Osteoblast (primary cell): ENCODE results near the gene SLC15A3. TPM values are rescaled to one million over a fixed set of nuclear protein-coding genes. Genes with fewer than 3 reads are reported as not detected.

Experiments used
- DNase-seq: peaks from one replicate; pipeline ENCODE4 v3.0.0; 2011; ENCODE audit warnings: low spot score, mixed read lengths; ENCODE audit not compliant: insufficient read length; ENCODE audit errors: missing footprints
- H2AFZ ChIP-seq: 2 replicates; pipeline ENCODE4 v1.6.0; 2011; ENCODE audit warnings: mild to moderate bottlenecking, low read length
- H3K27ac ChIP-seq: 2 replicates; pipeline ENCODE4 v1.5.1; 2011; ENCODE audit warnings: mild to moderate bottlenecking, low read depth, low read length, moderate library complexity
- H3K27me3 ChIP-seq: 2 replicates; pipeline ENCODE4 v1.6.0; 2012; ENCODE audit warnings: mild to moderate bottlenecking, control low read depth, inconsistent platforms, low read length, moderate library complexity; ENCODE audit not compliant: insufficient read depth
- H3K36me3 ChIP-seq: 2 replicates; pipeline ENCODE4 v1.5.1; 2011; ENCODE audit warnings: mild to moderate bottlenecking, low read length, control low read depth, moderate library complexity; ENCODE audit not compliant: insufficient read depth
- H3K4me1 ChIP-seq: 2 replicates; pipeline ENCODE4 v1.5.1; 2011; ENCODE audit warnings: mild to moderate bottlenecking, low read length, control low read depth, moderate library complexity; ENCODE audit not compliant: insufficient read depth
- H3K4me2 ChIP-seq: 2 replicates; pipeline ENCODE4 v1.6.0; 2011; ENCODE audit warnings: mild to moderate bottlenecking, low read length; ENCODE audit not compliant: insufficient read depth
- H3K4me3 ChIP-seq: fragments of 200-600 bp; sonication (generic); 3 replicates; pipeline ENCODE4 v1.5.1; 2012; ENCODE audit warnings: mild to moderate bottlenecking, low read length, inconsistent platforms; ENCODE audit not compliant: insufficient read depth
- H3K79me2 ChIP-seq: 2 replicates; pipeline ENCODE4 v1.6.0; 2012; ENCODE audit warnings: mild to moderate bottlenecking, low read length, control low read depth, inconsistent platforms; ENCODE audit not compliant: insufficient read depth
- H3K9me3 ChIP-seq: 2 replicates; pipeline ENCODE4 v1.5.1; 2011; ENCODE audit warnings: low read depth, low read length, control low read depth
- H4K20me1 ChIP-seq: 2 replicates; pipeline ENCODE4 v1.6.0; 2012; ENCODE audit warnings: mild to moderate bottlenecking, low read length, control low read depth; ENCODE audit not compliant: insufficient read depth
- total RNA-seq: library from RNA; depleted of rRNA; stranded (reverse); fragments of >200 nt; gene quantifications from 2 replicates; pipeline ENCODE4 v1.2.3, GENCODE V29; 2012
- TF ChIP-seq, protein P1 (sequence below): IDR thresholded peaks from 2 replicates; pipeline ENCODE4 v1.5.1; 2011; ENCODE audit warnings: mild to moderate bottlenecking, low read depth, low read length, moderate library complexity; ENCODE audit errors: extremely low read depth

Gene SLC15A3
- total RNA-seq, 1 donor, result 10.9 TPM

DNA sequence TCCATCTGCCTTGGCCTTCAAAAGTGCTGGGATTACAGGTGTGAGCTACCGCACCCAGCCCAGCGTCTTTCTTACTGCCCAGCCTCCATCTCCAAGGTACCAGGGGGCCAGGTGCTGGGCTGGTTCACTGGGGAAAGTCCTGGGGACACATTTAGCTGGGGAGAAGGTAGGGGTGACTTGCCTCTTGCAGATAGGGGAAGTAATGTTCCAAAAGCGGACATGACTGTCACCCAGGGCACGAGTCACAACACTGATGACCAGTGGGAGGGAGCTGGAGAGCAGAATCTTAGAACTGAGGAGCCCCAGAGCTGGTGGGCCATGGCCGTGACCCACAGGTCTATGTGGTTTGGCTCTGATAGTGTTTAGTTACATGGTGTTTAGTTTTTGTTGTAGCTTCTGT, 2.4 kb upstream of the SLC15A3 start:
- Histone ChIP-seq H3K36me3 (no peaks in the 10 kb centered on the region), H2AFZ (no peak overlapping the region), H3K27me3 (no peaks in the 10 kb centered on the region), H3K4me1 (peaks cover 11% of the 10 kb centered on the region), H4K20me1 (no peaks in the 10 kb centered on the region), H3K79me2 (no peaks in the 10 kb centered on the region), H3K4me2 (no peak overlapping the region), H3K27ac (no peak overlapping the region), H3K9me3 (no peaks in the 10 kb centered on the region), H3K4me3 (no peak overlapping the region)
- TF ChIP-seq, protein P1, sequence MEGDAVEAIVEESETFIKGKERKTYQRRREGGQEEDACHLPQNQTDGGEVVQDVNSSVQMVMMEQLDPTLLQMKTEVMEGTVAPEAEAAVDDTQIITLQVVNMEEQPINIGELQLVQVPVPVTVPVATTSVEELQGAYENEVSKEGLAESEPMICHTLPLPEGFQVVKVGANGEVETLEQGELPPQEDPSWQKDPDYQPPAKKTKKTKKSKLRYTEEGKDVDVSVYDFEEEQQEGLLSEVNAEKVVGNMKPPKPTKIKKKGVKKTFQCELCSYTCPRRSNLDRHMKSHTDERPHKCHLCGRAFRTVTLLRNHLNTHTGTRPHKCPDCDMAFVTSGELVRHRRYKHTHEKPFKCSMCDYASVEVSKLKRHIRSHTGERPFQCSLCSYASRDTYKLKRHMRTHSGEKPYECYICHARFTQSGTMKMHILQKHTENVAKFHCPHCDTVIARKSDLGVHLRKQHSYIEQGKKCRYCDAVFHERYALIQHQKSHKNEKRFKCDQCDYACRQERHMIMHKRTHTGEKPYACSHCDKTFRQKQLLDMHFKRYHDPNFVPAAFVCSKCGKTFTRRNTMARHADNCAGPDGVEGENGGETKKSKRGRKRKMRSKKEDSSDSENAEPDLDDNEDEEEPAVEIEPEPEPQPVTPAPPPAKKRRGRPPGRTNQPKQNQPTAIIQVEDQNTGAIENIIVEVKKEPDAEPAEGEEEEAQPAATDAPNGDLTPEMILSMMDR, result no peak
- DNase-seq, result no peak

DNA sequence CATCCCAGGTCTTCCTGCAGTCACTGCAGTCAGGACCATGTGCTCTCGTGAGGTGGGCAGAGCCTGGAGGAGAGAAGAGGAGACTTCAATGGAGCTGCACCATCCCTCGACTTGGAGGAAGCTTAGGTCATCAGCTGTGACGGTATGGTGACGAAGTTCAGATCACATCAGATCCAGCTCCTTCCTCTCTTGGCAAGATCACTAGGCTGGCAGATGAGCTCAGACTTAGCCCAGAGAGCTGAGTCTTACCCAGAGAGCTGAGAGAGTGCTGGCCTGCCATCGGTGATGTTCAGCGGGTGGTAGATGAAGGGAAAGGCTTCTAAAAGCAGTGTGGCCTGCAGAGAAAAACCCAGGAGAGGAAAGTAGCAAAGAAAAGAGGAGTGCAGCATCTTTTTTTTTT, 1.8 kb upstream of the SLC15A3 start:
- Histone ChIP-seq H3K27me3 (no peaks in the 10 kb centered on the region), H2AFZ (peak overlapping the region; percentile 76), H3K9me3 (no peaks in the 10 kb centered on the region), H3K4me2 (no peak overlapping the region), H3K4me1 (peaks cover 11% of the 10 kb centered on the region), H4K20me1 (no peaks in the 10 kb centered on the region), H3K36me3 (no peaks in the 10 kb centered on the region), H3K79me2 (no peaks in the 10 kb centered on the region), H3K27ac (no peak overlapping the region), H3K4me3 (no peak overlapping the region)
- DNase-seq, result no peak
- TF ChIP-seq, protein P1, result no peak

DNA sequence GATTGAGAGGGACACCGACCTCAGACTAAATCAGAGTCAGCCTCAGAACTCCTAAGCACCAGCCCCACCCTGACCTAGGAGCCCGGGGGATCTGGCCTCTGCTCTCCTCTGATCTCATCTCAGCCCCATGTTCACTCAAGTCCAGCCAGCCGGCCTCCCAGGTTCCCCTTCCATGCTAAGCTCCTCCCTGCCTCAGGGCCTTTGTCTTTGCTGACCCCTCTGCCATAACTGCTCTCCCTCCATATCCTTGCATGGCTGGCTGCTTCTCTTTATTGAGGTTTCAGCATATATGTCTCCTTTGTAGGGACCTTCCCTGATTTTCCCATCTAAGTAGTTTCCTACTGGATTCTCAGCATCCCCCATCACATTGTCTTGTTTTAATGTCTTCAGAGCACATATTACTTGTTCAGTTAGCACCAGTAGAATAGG, 780 bp upstream of the SLC15A3 start:
- Histone ChIP-seq H3K4me3 (peak overlapping the region; percentile 78), H3K4me1 (peaks cover 11% of the 10 kb centered on the region), H3K4me2 (peak overlapping the region; percentile 95), H3K27me3 (no peaks in the 10 kb centered on the region), H4K20me1 (no peaks in the 10 kb centered on the region), H2AFZ (peak overlapping the region; percentile 99), H3K79me2 (no peaks in the 10 kb centered on the region), H3K27ac (peak overlapping the region; percentile 62), H3K36me3 (no peaks in the 10 kb centered on the region), H3K9me3 (no peaks in the 10 kb centered on the region)
- DNase-seq, result no peak
- TF ChIP-seq, protein P1, result no peak

DNA sequence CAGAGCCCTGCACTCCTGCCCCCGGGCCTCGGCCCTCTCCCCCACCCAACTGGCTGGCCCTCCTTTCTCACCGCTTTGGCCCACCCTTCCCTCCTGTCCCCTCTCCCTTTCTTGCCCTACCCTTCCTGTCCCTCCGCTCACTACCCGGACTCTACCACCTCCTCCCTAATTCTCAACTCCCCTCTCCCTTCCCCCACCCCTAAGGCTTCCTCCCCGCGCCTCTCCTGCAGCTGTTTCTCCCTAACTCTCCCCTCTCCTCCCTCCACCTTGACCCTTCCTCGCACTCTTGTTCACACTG, 421 bp downstream of the SLC15A3 start:
- peak overlapping the region; percentile 78 for H3K4me3 ChIP-seq
- peak overlapping the region; percentile 62 for H3K27ac ChIP-seq
- no peak for DNase-seq
- TF ChIP-seq, protein P1, result no peak
- peaks cover 5% of the 10 kb centered on the region for H3K4me1 ChIP-seq
- H2AFZ ChIP-seq, result peak overlapping the region; percentile 99
- no peaks in the 10 kb centered on the region for H3K79me2 ChIP-seq
- no peaks in the 10 kb centered on the region for H3K27me3 ChIP-seq
- H3K4me2 ChIP-seq, result peak overlapping the region; percentile 95
- H3K9me3 ChIP-seq, result no peaks in the 10 kb centered on the region
- no peaks in the 10 kb centered on the region for H4K20me1 ChIP-seq
- H3K36me3 ChIP-seq, result no peaks in the 10 kb centered on the region
